ENCODE data around the gene EPHA10.
"Not testable (repeated sequence)": the region's sequence is repeated elsewhere in the genome, so short reads cannot be mapped to it uniquely, and the experiment has no call there.

The EPHA10 gene

GRCh38 chr1:37737975-37738374 lies 26.9 kb downstream of the EPHA10 start:
- DNase-seq: not testable (repeated sequence)

GRCh38 chr1:37734629-37735591 lies 30.0 kb downstream of the EPHA10 start:
- no peak for DNase-seq

GRCh38 chr1:37732111-37732780 lies 32.7 kb downstream of the EPHA10 start:
- no peak for DNase-seq

- no peak for DNase-seq
These were observed 33.5 kb downstream of the EPHA10 start for GRCh38 chr1:37731312-37732019.

- no peak for DNase-seq
These were observed 34.5 kb downstream of the EPHA10 start for GRCh38 chr1:37730376-37730775.

GRCh38 chr1:37728416-37728815 lies 36.5 kb downstream of the EPHA10 start:
- no peak for DNase-seq

- peak in 13 of 51 donors; percentile 2 to 62 (median 24) for DNase-seq
These were observed 38.0 kb downstream of the EPHA10 start for GRCh38 chr1:37726751-37727585.

GRCh38 chr1:37725851-37726613 lies 38.9 kb downstream of the EPHA10 start:
- peak in 36 of 51 donors; percentile 3 to 77 (median 34) for DNase-seq

GRCh38 chr1:37724575-37724974 lies 40.3 kb downstream of the EPHA10 start:
- DNase-seq: no peak

GRCh38 chr1:37723390-37724078 lies 41.4 kb downstream of the EPHA10 start:
- DNase-seq: no peak

- no peak for DNase-seq
These were observed 41.9 kb downstream of the EPHA10 start for GRCh38 chr1:37723072-37723389.

GRCh38 chr1:37722181-37723071 lies 42.5 kb downstream of the EPHA10 start:
- DNase-seq: peak in 40 of 51 donors; percentile 5 to 81 (median 44)

- DNase-seq: peak in 2 of 51 donors; percentile 17 to 24
These were observed 43.4 kb downstream of the EPHA10 start for GRCh38 chr1:37721565-37721964.

GRCh38 chr1:37720231-37721130 lies 44.4 kb downstream of the EPHA10 start:
- DNase-seq: no peak

GRCh38 chr1:37719572-37720195 lies 45.2 kb downstream of the EPHA10 start:
- DNase-seq: no peak

GRCh38 chr1:37718901-37719571 lies 45.9 kb downstream of the EPHA10 start:
- DNase-seq: no peak

Data from hypothalamus (tissue), 51 donors.